HG03521 (cell line): ENCODE measurements around the gene TSPAN17.

Experiments used
- ATAC-seq: cut with Tn5 transposase; IDR thresholded peaks from one replicate; pipeline ENCODE4 v1.9.1; 2021; ENCODE audit warnings: mild to moderate bottlenecking, moderate library complexity; ENCODE audit not compliant: unreplicated experiment

The TSPAN17 gene

DNA sequence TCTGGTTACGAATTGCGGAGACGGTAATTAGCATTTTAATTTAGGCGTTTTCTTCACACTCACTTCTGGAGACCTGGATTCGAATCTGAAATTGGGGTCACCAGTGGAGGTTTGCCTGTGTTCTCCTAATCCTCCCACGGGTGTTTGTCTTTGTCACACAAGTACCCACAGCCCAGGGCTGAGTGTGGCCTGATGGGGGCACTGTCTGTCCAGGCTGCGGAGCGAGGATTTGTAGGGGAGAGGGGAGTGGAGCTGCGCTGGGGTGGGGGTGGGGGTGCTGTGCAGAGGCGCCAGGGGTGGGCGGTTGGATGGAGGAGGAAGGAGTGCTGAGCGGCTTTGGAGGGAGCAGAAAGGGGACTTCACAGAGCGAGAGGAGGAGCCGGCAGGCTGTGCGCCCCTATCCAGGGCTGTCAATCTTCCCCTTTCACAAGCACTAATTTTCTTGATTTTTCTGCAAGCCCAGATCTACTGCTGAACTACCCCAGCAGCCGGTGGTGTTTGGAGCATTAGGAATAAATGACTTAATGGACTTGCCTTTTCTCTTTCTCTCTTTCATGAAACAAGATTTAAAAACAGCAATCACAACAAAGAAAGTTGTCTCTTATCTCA is 53.1 kb downstream of the TSPAN17 start:
- ATAC-seq: no peak

DNA sequence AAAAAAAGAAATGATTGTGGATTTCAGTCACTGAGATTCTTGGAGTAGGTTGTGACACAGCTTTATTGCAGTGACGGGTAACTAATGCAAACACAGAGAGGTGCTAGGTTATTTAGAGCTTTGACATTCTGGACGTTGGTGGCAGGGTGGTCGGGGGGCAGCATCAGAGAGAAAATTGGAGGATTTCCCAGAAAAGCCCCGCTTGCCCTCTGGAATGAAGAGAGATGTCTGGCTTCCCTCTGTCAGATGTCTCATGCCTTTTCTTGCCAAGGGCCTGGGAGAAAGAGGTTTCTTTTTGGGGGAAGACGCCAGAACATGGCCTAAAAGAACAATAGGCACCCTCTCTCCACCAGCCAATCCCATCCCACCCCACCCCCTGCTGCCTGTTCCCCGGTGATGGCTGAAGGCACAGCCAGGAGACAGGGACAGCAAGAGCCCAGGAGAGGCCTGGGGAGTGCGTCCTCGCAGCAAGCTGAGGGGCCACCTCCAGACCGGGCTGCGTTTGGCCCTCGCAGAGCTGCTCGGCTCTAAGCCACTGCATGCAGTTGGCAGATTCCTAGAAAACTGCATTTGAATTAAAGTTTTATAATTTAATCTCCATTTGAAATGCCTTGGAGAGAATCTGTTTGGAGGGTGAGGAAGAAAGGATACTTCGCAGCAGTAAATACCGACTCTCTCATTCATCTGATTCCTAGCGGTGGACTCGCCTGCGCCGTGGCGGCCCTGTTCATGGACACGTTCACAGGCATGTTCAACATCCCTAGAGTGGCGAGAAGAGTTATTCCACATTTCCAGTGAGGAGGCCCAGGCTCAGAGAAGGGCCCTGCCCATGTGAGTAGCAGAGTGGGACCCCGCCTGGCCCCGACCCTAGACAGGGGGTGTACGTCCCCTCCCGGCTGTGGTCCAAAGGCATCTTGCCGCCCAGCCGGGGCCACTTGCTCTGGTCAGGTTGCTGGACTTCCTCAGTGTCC is 55.7 kb downstream of the TSPAN17 start:
- no peak for ATAC-seq

DNA sequence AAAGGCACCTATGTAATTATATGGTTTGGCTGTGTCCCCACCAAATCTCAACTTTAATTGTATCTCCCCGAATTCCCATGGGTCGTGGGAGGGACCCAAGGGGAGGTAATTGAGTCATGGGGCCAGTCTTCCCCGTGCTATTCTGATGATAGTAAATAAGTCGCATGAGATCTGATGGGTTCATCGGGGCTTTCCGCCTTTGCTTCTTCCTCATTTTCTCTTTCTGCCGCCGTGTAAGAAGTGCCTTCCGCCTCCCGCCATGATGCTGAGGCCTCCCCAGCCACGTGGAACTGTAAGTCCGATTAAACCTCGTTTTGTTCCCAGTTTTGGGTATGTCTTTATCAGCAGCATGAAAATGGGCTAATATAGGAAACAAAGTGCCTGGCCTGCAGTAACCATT is 56.6 kb downstream of the TSPAN17 start:
- ATAC-seq: no peak

DNA sequence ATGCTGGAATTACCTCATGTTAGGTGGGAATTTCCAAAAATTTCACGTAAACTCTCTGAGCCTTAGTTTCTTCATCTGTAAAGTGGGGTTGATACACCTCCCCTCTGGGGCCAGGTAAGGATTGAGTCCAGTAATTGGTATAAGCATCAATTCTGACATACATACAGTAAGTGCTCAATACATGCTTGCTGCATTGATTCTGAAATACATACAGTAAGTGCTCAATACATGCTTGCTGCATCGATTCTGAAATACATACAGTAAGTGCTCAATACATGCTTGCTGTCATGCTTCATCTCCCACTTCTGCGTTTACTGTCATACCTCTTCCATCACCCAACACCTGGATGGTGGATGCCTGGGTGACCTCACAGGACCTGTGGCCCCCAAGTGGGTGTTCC is 57.1 kb downstream of the TSPAN17 start:
- ATAC-seq: no peak

DNA sequence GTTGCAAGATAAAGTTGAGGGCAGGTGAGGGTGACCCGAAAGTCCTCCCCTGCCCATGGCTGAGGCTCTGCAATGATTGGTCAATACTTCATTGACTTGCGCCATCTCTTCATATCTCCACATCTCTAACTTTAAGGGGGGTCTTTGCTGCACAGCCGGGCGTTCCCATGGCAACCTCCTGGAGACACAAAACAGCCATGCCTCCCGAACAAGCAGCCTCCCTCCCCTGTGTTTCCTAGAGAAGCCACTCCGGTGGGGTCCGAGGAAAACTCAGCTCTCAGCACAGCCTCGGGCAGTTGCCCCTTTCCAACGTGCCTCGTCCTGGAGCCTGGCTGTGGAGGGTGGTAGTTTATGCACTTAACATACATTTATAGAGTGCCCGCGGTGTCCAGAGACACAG is 57.5 kb downstream of the TSPAN17 start:
- ATAC-seq: no peak
